Astrocyte (in vitro differentiated cells and primary cell): ENCODE results near the gene PSMC2. TPM values are rescaled to one million over a fixed set of nuclear protein-coding genes. Genes with fewer than 3 reads are reported as not detected.

Experiments used
- DNase-seq: peaks from one replicate; pipeline ENCODE4 v3.0.0-alpha.2; 2010; ENCODE audit warnings: low read depth
- FAIRE-seq: peaks from 2 replicates; lab custom pipeline; 2011; peaks lifted over from hg19 to GRCh38; lab: Jason Lieb, UNC
- H2AFZ ChIP-seq: 2 replicates; pipeline ENCODE4 v1.6.0; 2012; ENCODE audit warnings: low read depth, low read length, inconsistent platforms
- H3K27ac ChIP-seq: 2 replicates; pipeline ENCODE4 v1.5.1; 2011; ENCODE audit warnings: low read depth, low read length, inconsistent platforms
- H3K27me3 ChIP-seq: 2 replicates; pipeline ENCODE4 v1.6.0; 2011; ENCODE audit warnings: low read length, inconsistent platforms; ENCODE audit not compliant: insufficient read depth
- H3K36me3 ChIP-seq: 2 replicates; pipeline ENCODE4 v1.5.1; 2011; ENCODE audit warnings: low read length, inconsistent platforms; ENCODE audit not compliant: insufficient read depth
- H3K4me1 ChIP-seq: 2 replicates; pipeline ENCODE4 v1.5.1; 2011; ENCODE audit warnings: low read length, inconsistent platforms; ENCODE audit not compliant: insufficient read depth
- H3K4me2 ChIP-seq: 2 replicates; pipeline ENCODE4 v1.6.0; 2012; ENCODE audit warnings: low read length, inconsistent platforms
- H3K4me3 ChIP-seq: 2 replicates; pipeline ENCODE4 v1.5.1; 2011; ENCODE audit warnings: low read depth, mild to moderate bottlenecking, low read length, inconsistent platforms; ENCODE audit not compliant: insufficient read depth
- H3K79me2 ChIP-seq: 2 replicates; pipeline ENCODE4 v1.6.0; 2012; ENCODE audit warnings: mild to moderate bottlenecking, low read length, inconsistent platforms; ENCODE audit not compliant: insufficient read depth
- H3K9ac ChIP-seq: 2 replicates; pipeline ENCODE4 v1.6.0; 2012; ENCODE audit warnings: mild to moderate bottlenecking, low read length, inconsistent platforms
- H3K9me3 ChIP-seq: 2 replicates; pipeline ENCODE4 v1.5.1; 2012; ENCODE audit warnings: low read depth, mild to moderate bottlenecking, low read length, inconsistent platforms; ENCODE audit not compliant: insufficient read depth
- H4K20me1 ChIP-seq: 2 replicates; pipeline ENCODE4 v1.6.0; 2012; ENCODE audit warnings: low read length, inconsistent platforms; ENCODE audit not compliant: insufficient read depth
- H3K27ac Mint-ChIP-seq: one replicate; pipeline ENCODE4 v1.8.0; 2021; ENCODE audit warnings: mild to moderate bottlenecking, mixed read lengths; ENCODE audit not compliant: unreplicated experiment
- H3K27me3 Mint-ChIP-seq: one replicate; pipeline ENCODE4 v1.8.0; 2021; ENCODE audit warnings: low read depth, mixed read lengths; ENCODE audit not compliant: unreplicated experiment
- H3K36me3 Mint-ChIP-seq: one replicate; pipeline ENCODE4 v1.8.0; 2021; ENCODE audit warnings: low read depth, mixed read lengths; ENCODE audit not compliant: unreplicated experiment
- H3K4me1 Mint-ChIP-seq: one replicate; pipeline ENCODE4 v1.8.0; 2021; ENCODE audit warnings: low read depth, mixed read lengths; ENCODE audit not compliant: unreplicated experiment
- H3K4me3 Mint-ChIP-seq: one replicate; pipeline ENCODE4 v1.8.0; 2021; ENCODE audit warnings: mild to moderate bottlenecking, moderate library complexity, mixed read lengths; ENCODE audit not compliant: unreplicated experiment
- H3K9me3 Mint-ChIP-seq: one replicate; pipeline ENCODE4 v1.8.0; 2021; ENCODE audit warnings: mild to moderate bottlenecking, mixed read lengths; ENCODE audit not compliant: unreplicated experiment
- CTCF ChIP-seq: IDR thresholded peaks from 2 replicates; pipeline ENCODE4 v1.5.1; 2011; ENCODE audit warnings: low read depth, mild to moderate bottlenecking, inconsistent platforms, low read length, moderate library complexity; ENCODE audit not compliant: insufficient read depth
- EZH2 ChIP-seq: IDR thresholded peaks from 2 replicates; pipeline ENCODE4 v1.6.1; 2012; ENCODE audit warnings: mild to moderate bottlenecking, low read length, inconsistent platforms; ENCODE audit not compliant: insufficient read depth
- total RNA-seq: library from RNA; stranded (reverse); gene quantifications from 2 replicates; pipeline ENCODE4 v1.2.1, GENCODE V29; 2021

Gene PSMC2
- total RNA-seq, 1 donor from 2014 or later: 146 TPM

DNA sequence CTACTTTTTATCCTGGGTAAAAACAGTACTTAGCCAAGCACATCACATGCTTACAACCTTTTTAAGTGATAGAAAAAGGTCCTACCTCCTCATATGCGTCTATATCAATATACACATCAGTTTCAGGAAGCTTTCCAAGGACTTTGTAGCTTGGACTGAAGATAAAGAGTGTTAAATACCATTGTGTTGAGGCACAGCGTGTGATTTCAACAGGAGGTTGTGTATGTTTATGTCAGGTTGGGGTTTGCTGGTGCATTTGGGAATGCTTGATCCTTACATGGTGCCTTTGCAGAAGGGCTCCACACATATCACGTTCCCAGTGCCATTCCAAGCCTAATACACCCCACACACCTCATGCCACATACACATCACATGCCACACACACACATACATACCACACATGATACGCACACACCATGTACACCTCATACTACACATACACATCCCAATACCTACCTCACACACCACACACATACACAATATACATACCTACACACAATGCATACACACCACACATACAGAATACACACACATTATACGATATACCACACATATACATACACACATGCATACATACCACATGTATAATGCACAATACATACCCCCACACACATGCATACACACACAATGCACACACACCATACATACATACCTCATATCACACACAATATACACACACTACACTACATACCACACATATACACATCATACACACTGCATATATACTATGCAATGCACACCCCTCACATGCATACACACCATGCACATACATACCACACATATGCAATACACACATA, 33.1 kb downstream of the PSMC2 start:
- peaks cover 4% of the 10 kb centered on the region for H3K27me3 ChIP-seq
- no peaks in the 10 kb centered on the region for H3K36me3 Mint-ChIP-seq
- H3K4me2 ChIP-seq: no peak overlapping the region
- no peaks in the 10 kb centered on the region for H3K4me1 ChIP-seq
- H3K4me1 Mint-ChIP-seq: no peaks in the 10 kb centered on the region
- no peak overlapping the region for H3K4me3 ChIP-seq
- no peak overlapping the region for H3K27ac ChIP-seq
- no peaks in the 10 kb centered on the region for H4K20me1 ChIP-seq
- H2AFZ ChIP-seq: no peak overlapping the region
- TF ChIP-seq CTCF: no peak
- TF ChIP-seq EZH2: no peak
- no peaks in the 10 kb centered on the region for H3K27me3 Mint-ChIP-seq
- no peaks in the 10 kb centered on the region for H3K9me3 ChIP-seq
- no peaks in the 10 kb centered on the region for H3K9me3 Mint-ChIP-seq
- FAIRE-seq: no peak
- no peak overlapping the region for H3K4me3 Mint-ChIP-seq
- no peak overlapping the region for H3K9ac ChIP-seq
- peak; percentile 7 for DNase-seq
- no peaks in the 10 kb centered on the region for H3K79me2 ChIP-seq
- no peak overlapping the region for H3K27ac Mint-ChIP-seq
- no peaks in the 10 kb centered on the region for H3K36me3 ChIP-seq

DNA sequence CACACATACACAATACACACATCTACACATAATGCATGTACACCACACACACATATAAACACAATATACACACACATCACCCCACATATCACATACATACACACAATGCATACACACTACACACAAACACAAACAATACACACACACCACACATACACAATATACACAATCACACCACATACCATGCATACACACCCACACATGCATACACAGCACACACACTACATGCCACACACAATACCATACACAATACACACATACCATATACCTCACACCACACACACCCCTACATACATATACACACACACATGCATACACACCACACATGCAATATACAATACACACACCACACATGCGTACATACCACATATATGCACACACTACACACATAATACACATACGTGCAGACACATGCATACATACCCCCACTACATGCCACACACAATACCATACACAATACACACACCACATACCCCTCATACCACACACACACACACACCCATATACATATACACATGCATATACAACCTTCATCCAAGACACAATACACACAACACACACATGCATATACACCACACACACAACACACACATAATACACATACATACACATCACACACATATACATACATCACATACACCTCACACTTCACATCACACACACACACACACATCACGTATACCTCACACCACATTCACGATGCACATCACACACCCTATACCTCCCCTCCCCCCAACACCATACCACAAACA, 34.0 kb downstream of the PSMC2 start:
- Mint-ChIP-seq H3K9me3 (no peaks in the 10 kb centered on the region), H3K27ac (no peak overlapping the region), H3K4me1 (no peaks in the 10 kb centered on the region), H3K36me3 (no peaks in the 10 kb centered on the region), H3K4me3 (no peak overlapping the region), H3K27me3 (no peaks in the 10 kb centered on the region)
- H3K9ac ChIP-seq: no peak overlapping the region
- no peak for TF ChIP-seq CTCF
- TF ChIP-seq EZH2: no peak
- no peaks in the 10 kb centered on the region for H3K9me3 ChIP-seq
- H2AFZ ChIP-seq: no peak overlapping the region
- H3K27ac ChIP-seq: no peak overlapping the region
- FAIRE-seq (no peak), DNase-seq (no peak)
- H4K20me1 ChIP-seq: no peaks in the 10 kb centered on the region
- H3K79me2 ChIP-seq: no peaks in the 10 kb centered on the region
- H3K27me3 ChIP-seq: peaks cover 4% of the 10 kb centered on the region
- no peak overlapping the region for H3K4me2 ChIP-seq
- H3K36me3 ChIP-seq: no peaks in the 10 kb centered on the region
- no peaks in the 10 kb centered on the region for H3K4me1 ChIP-seq
- H3K4me3 ChIP-seq: no peak overlapping the region

- H3K4me1 ChIP-seq: no peaks in the 10 kb centered on the region
These were observed 34.6 kb downstream of the PSMC2 start for GRCh38 chr7:103382032-103382402.

More at GRCh38 chr7:103382032-103382402, 34.6 kb downstream of the PSMC2 start:
- TF ChIP-seq EZH2 (no peak), CTCF (no peak)
- Histone ChIP-seq H3K27me3 (peaks cover 4% of the 10 kb centered on the region), H3K27ac (no peak overlapping the region), H2AFZ (no peak overlapping the region), H3K9me3 (no peaks in the 10 kb centered on the region), H3K4me3 (no peak overlapping the region), H3K79me2 (no peaks in the 10 kb centered on the region), H3K36me3 (no peaks in the 10 kb centered on the region), H3K4me2 (no peak overlapping the region), H3K9ac (no peak overlapping the region), H4K20me1 (no peaks in the 10 kb centered on the region)
- H3K4me3 Mint-ChIP-seq: no peak overlapping the region
- H3K27ac Mint-ChIP-seq: no peak overlapping the region
- no peaks in the 10 kb centered on the region for H3K27me3 Mint-ChIP-seq
- FAIRE-seq: no peak
- no peaks in the 10 kb centered on the region for H3K36me3 Mint-ChIP-seq
- H3K4me1 Mint-ChIP-seq: no peaks in the 10 kb centered on the region
- no peaks in the 10 kb centered on the region for H3K9me3 Mint-ChIP-seq
- no peak for DNase-seq
